HG02678 (cell line): ENCODE data around the gene COPZ1.
"Not testable (repeated sequence)": the region's sequence is repeated elsewhere in the genome, so short reads cannot be mapped to it uniquely, and the experiment has no call there.

ENCODE experiments used
- ATAC-seq: cut with Tn5 transposase; IDR thresholded peaks from one replicate; pipeline ENCODE4 v1.9.1; 2021; ENCODE audit warnings: mild to moderate bottlenecking, moderate library complexity; ENCODE audit not compliant: unreplicated experiment

Gene COPZ1

GRCh38 chr12:54294152-54294952 lies 30.6 kb upstream of the COPZ1 start:
- ATAC-seq = no peak

GRCh38 chr12:54294953-54295566 lies 29.9 kb upstream of the COPZ1 start:
- ATAC-seq = no peak

GRCh38 chr12:54296393-54297099 lies 28.4 kb upstream of the COPZ1 start:
- no peak for ATAC-seq

- no peak for ATAC-seq
These were observed 26.0 kb upstream of the COPZ1 start for GRCh38 chr12:54298904-54299303.

GRCh38 chr12:54299515-54300224 lies 25.3 kb upstream of the COPZ1 start:
- no peak for ATAC-seq

GRCh38 chr12:54300225-54300731 lies 24.7 kb upstream of the COPZ1 start:
- no peak for ATAC-seq

- no peak for ATAC-seq
These were observed 24.1 kb upstream of the COPZ1 start, which contains the start of gene NFE2 for GRCh38 chr12:54300732-54301427. TSS of gene NFE2 (minus strand) at chr12:54301015. CDS start at chr12:54295248, 5,767 bp downstream.

GRCh38 chr12:54301428-54302048 lies 23.4 kb upstream of the COPZ1 start:
- no peak for ATAC-seq

- no peak for ATAC-seq
These were observed 21.3 kb upstream of the COPZ1 start for GRCh38 chr12:54303640-54304039.

GRCh38 chr12:54304187-54304810 lies 20.6 kb upstream of the COPZ1 start:
- no peak for ATAC-seq

GRCh38 chr12:54306925-54307741 lies 17.8 kb upstream of the COPZ1 start:
- no peak for ATAC-seq

GRCh38 chr12:54311051-54311450 lies 13.9 kb upstream of the COPZ1 start:
- ATAC-seq = no peak

GRCh38 chr12:54312309-54312708 lies 12.6 kb upstream of the COPZ1 start:
- not testable (repeated sequence) for ATAC-seq

GRCh38 chr12:54321363-54321762 lies 3.6 kb upstream of the COPZ1 start:
- ATAC-seq = no peak

- ATAC-seq = not testable (repeated sequence)
These were observed 645 bp downstream of the COPZ1 start for GRCh38 chr12:54325442-54326109.

GRCh38 chr12:54328595-54329337 lies 3.8 kb downstream of the COPZ1 start:
- ATAC-seq = no peak

GRCh38 chr12:54329759-54330158 lies 4.8 kb downstream of the COPZ1 start:
- ATAC-seq = no peak
